GM10266 (cell line): ENCODE data around the gene IGSF21.

Experiments used
- DNase-seq: peaks from one replicate; pipeline ENCODE4 v3.0.0; 2012; ENCODE audit errors: extremely low spot score
- TF ChIP-seq, protein P1 (sequence below): IDR thresholded peaks from 2 replicates; pipeline ENCODE4 v1.5.1; 2012; ENCODE audit warnings: mild to moderate bottlenecking, low read depth; ENCODE audit not compliant: control insufficient read depth, insufficient read depth; ENCODE audit errors: missing control alignments

Gene IGSF21

DNA sequence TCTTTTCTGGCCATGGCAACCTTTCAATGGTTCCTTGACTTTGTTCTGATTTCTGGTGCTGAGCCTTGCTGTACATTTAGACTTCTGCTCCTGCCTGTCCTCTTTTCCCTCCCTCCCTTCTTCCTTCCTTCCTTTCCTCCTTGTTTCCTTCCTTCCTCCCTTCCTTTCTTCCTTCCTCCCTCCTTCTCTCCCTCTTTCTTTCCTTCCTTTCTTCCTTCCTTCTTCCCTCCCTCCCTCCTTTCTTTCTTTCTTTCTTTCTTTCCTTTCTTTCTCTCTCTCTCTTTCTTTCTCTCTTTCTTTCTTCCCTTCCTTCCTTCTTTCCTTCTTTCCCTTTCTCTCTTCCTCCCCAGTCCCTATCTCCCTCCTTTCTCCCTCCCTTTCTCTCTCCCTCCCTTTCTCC, 10.4 kb upstream of the IGSF21 start:
- TF ChIP-seq, protein P1, sequence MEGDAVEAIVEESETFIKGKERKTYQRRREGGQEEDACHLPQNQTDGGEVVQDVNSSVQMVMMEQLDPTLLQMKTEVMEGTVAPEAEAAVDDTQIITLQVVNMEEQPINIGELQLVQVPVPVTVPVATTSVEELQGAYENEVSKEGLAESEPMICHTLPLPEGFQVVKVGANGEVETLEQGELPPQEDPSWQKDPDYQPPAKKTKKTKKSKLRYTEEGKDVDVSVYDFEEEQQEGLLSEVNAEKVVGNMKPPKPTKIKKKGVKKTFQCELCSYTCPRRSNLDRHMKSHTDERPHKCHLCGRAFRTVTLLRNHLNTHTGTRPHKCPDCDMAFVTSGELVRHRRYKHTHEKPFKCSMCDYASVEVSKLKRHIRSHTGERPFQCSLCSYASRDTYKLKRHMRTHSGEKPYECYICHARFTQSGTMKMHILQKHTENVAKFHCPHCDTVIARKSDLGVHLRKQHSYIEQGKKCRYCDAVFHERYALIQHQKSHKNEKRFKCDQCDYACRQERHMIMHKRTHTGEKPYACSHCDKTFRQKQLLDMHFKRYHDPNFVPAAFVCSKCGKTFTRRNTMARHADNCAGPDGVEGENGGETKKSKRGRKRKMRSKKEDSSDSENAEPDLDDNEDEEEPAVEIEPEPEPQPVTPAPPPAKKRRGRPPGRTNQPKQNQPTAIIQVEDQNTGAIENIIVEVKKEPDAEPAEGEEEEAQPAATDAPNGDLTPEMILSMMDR: no peak
- DNase-seq: no peak

DNA sequence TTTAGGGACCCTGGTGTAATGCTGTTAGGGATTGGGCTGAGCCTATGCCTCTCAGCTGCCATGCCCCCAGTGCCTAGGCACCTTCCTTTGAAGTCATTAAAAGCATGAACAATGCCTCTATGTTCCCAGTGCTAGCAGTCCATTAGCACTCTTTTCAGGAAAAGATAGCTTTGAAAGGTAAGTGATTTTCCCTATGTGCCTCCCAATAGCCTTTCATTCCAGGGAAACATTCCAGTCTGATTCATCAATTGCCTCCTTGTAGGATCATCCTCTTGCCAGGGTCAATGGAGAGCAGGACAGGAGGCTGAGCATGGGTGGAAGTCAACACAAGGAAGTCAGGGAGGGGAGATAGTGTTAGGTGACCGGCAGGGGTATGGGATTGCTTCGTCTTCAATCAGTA, 8.6 kb upstream of the IGSF21 start:
- TF ChIP-seq, protein P1: no peak
- DNase-seq: no peak

DNA sequence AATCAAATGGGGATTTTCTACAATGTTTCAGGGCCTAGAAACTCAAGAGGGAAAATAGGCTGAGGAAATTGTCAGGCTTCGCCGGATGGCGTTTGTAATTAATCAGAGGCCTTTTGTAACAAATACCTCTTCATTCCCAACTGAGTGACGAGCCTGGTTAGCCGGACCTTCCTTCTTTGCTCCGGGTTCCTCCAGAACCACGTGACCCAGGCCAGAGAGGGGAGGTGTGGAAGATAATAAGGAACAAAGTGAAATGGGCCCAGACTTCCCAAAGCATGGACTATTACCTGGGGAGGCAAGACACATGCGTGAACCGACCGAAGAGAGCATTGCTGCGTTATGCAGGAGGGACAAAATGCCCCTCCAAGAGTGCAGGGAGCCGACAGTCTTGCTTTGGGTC, 7.5 kb upstream of the IGSF21 start:
- DNase-seq: no peak
- TF ChIP-seq, protein P1: no peak

DNA sequence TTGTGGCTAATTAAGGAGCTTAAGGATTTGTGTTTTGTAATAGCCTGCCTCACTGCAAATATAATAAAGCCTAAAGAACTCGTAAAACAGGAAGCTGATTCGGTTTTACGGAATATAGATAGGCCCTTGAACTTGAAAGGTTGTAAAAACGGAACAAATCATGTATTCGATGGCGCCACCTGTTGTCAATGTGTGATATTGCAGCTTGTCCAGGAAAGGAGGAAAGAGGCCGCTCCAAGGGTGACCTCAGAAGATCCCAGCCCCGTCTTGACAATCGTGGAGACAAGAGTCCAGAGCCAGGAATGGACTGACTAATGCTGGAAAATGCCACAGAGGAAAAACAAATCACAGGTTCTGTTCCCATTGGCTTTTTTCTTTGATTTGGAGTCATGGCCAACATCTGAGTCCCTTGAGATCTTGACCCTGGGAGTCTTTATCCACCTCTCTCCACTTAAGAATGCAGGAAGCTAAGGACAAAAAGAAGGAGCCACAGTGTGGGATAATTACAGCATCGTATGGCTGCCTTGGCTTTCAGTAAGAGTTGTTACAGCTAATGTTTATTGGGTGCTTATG, 7.0 kb upstream of the IGSF21 start:
- DNase-seq: peak; percentile 71
- TF ChIP-seq, protein P1: peak; percentile 68

DNA sequence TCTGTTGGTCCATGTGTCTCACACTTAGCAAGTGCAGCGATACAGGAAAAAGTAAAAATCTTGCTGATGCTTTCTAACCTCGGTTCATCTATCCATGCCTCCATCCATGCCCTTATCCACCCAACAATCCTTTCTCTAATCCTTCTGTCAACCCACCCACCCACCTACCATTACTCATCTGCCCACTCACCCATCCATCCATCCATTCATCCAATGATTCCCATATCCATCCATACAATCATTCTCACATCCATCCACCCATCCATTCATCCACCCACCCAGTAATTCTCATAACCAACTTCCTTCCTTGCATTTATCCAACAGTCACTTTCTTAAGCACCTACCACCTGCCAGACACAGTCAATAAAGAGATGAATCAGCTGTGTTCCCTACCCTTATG, 6.1 kb upstream of the IGSF21 start:
- TF ChIP-seq, protein P1: no peak
- no peak for DNase-seq

DNA sequence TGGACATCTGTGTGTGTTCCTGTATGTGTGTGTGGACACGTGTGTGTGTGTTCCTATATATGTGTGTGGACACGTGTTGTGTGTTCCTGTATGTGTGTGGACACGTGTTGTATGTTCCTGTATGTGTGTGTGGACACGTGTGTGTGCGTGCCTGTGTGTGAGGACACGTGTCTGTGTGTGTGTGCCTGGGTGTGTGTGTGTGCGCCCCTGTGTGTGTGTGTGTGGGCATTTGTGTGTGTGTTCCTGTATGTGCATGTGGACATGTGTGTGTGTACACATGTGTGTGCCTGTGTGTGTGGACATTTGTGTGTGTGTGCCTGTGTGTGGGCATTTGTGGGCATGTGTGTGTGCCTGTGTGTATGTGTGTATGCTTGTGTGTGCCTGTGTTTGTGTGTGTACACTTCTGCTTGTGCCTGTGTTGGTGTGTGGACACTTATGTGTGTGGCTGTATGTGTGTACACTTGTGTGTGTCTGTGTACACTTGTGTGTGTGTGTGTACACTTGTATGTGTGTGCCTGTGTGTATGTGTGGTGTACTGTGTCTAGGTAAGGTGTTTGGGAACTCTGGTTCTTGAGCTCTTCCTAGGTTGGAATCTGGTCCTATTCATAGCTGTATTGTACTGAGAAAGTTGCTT, 3.7 kb upstream of the IGSF21 start:
- TF ChIP-seq, protein P1: no peak
- DNase-seq: no peak

DNA sequence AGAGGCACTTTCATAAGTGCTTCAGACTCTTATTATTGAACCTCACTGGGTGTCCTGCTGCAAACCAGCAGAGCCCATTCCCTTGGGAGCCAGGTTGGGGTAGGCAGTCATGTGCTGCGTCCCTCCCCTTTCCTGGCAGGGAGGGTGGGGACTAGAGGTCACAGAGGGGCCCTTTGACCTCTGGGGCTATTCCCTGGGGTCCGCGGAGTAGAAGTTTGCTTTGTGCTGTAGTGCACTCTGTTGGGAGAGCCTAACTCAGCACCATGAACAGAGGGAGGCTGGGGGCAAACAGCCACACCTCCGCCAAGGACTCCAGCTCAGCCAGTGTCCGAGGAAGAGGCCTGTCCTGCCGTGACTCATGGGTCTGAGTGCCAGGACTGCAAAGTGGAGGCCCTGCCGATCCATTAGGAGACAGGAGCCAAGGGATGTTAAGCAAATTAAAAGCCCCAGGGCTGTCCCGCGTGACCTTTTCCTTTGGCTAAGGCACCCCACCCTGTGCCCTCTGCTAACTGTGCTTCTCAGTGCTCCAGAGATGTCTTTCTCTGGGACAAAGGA, 3.0 kb upstream of the IGSF21 start:
- no peak for DNase-seq
- TF ChIP-seq, protein P1: no peak
